ENCODE measurements around the gene FARP1. TPM values are rescaled to one million over a fixed set of nuclear protein-coding genes. Genes with fewer than 3 reads are reported as not detected.

The FARP1 gene
- total RNA-seq, 1 experiment from 2014 or later = 5.0 TPM

GRCh38 chr13:98203646-98204326 lies 60.9 kb downstream of the FARP1 start:
- no peak for DNase-seq (ENCODE audit: low read depth)

GRCh38 chr13:98204546-98204945 lies 61.7 kb downstream of the FARP1 start:
- DNase-seq (ENCODE audit: low read depth) = no peak

- no peak for DNase-seq (ENCODE audit: low read depth)
Measured at GRCh38 chr13:98206946-98207345, 64.1 kb downstream of the FARP1 start.

GRCh38 chr13:98207416-98207815 lies 64.5 kb downstream of the FARP1 start:
- DNase-seq (ENCODE audit: low read depth) = no peak

- no peak for DNase-seq (ENCODE audit: low read depth)
Measured at GRCh38 chr13:98208606-98209005, 65.7 kb downstream of the FARP1 start.

- DNase-seq (ENCODE audit: low read depth) = no peak
Measured at GRCh38 chr13:98212763-98213162, 69.9 kb downstream of the FARP1 start.

GRCh38 chr13:98213354-98213753 lies 70.5 kb downstream of the FARP1 start:
- no peak for DNase-seq (ENCODE audit: low read depth)

- DNase-seq (ENCODE audit: low read depth) = no peak
Measured at GRCh38 chr13:98214008-98214643, 71.2 kb downstream of the FARP1 start.

GRCh38 chr13:98214707-98215106 lies 71.8 kb downstream of the FARP1 start:
- no peak for DNase-seq (ENCODE audit: low read depth)

GRCh38 chr13:98215508-98215907 lies 72.6 kb downstream of the FARP1 start:
- DNase-seq (ENCODE audit: low read depth) = no peak

GRCh38 chr13:98216135-98216565 lies 73.3 kb downstream of the FARP1 start:
- peak; percentile 64 for DNase-seq (ENCODE audit: low read depth)

- no peak for DNase-seq (ENCODE audit: low read depth)
Measured at GRCh38 chr13:98216711-98217285, 73.9 kb downstream of the FARP1 start.

GRCh38 chr13:98217597-98217996 lies 74.7 kb downstream of the FARP1 start:
- DNase-seq (ENCODE audit: low read depth) = no peak

GRCh38 chr13:98219685-98220084 lies 76.8 kb downstream of the FARP1 start:
- DNase-seq (ENCODE audit: low read depth) = no peak

GRCh38 chr13:98220271-98220791 lies 77.4 kb downstream of the FARP1 start:
- DNase-seq (ENCODE audit: low read depth) = no peak

GRCh38 chr13:98221234-98221633 lies 78.3 kb downstream of the FARP1 start:
- DNase-seq (ENCODE audit: low read depth) = no peak

- peak; percentile 16 for DNase-seq (ENCODE audit: low read depth)
Measured at GRCh38 chr13:98222081-98222554, 79.2 kb downstream of the FARP1 start.

- no peak for DNase-seq (ENCODE audit: low read depth)
Measured at GRCh38 chr13:98222816-98223215, 79.9 kb downstream of the FARP1 start.

GRCh38 chr13:98223741-98224140 lies 80.8 kb downstream of the FARP1 start:
- no peak for DNase-seq (ENCODE audit: low read depth)

- no peak for DNase-seq (ENCODE audit: low read depth)
Measured at GRCh38 chr13:98224557-98224956, 81.7 kb downstream of the FARP1 start.

GRCh38 chr13:98225036-98225940 lies 82.4 kb downstream of the FARP1 start:
- DNase-seq (ENCODE audit: low read depth) = no peak

GRCh38 chr13:98226496-98226895 lies 83.6 kb downstream of the FARP1 start:
- no peak for DNase-seq (ENCODE audit: low read depth)
